ENCODE results near the gene LYRM1. TPM values are rescaled to one million over a fixed set of nuclear protein-coding genes. Genes with fewer than 3 reads are reported as not detected.

LYRM1 gene
- total RNA-seq, 4 donors from 2014 or later = 24.3 to 27.3 (median 25.5) TPM

GRCh38 chr16:20883554-20884239, 16.9 kb upstream of the LYRM1 start:
- TF ChIP-seq POLR2A (IDR thresholded peaks at IDR 0.05) (no peak), CTCF (IDR thresholded peaks at IDR 0.05) (no peak)
- 62 to 65% methylated on average over 5 of the region's 5 CpGs for WGBS, 2 donors
- H3K4me3 ChIP-seq (ENCODE audit: low read depth, poor library complexity, severe bottlenecking) = no peak overlapping the region
- intact Hi-C loops (cut with DNase I; ENCODE audit: low total_unique reads) = no loop called here
- DNase-seq (ENCODE audit: low spot score in 2 of 2) = no peak

- DNase-seq (ENCODE audit: low spot score in 2 of 2) = no peak
- intact Hi-C loops (cut with DNase I; ENCODE audit: low total_unique reads) = no loop called here
Observed at GRCh38 chr16:20884240-20884556, 16.4 kb upstream of the LYRM1 start.

GRCh38 chr16:20886320-20886719, 14.3 kb upstream of the LYRM1 start:
- TF ChIP-seq CTCF (IDR thresholded peaks at IDR 0.05) (no peak), POLR2A (IDR thresholded peaks at IDR 0.05) (no peak)
- H3K4me3 ChIP-seq (ENCODE audit: low read depth, poor library complexity, severe bottlenecking) = no peak overlapping the region
- no peak for DNase-seq (ENCODE audit: low spot score in 2 of 2)
- intact Hi-C loops (cut with DNase I; ENCODE audit: low total_unique reads) = no loop called here
- WGBS, 2 donors = 28 to 44% methylated on average over 1 of the region's 1 CpG

More at GRCh38 chr16:20884240-20884556, 16.4 kb upstream of the LYRM1 start:
- no peak overlapping the region for H3K4me3 ChIP-seq (ENCODE audit: low read depth, poor library complexity, severe bottlenecking)
- WGBS, 2 donors = 44 to 52% methylated on average over 1 of the region's 1 CpG
- TF ChIP-seq CTCF (IDR thresholded peaks at IDR 0.05) (no peak), POLR2A (IDR thresholded peaks at IDR 0.05) (no peak)

- TF ChIP-seq CTCF (IDR thresholded peaks at IDR 0.05) (no peak), POLR2A (IDR thresholded peaks at IDR 0.05) (no peak)
- intact Hi-C loops (cut with DNase I; ENCODE audit: low total_unique reads) = no loop called here
- no peak for DNase-seq (ENCODE audit: low spot score in 2 of 2)
- WGBS, 2 donors = 86 to 92% methylated on average over 1 of the region's 1 CpG
- no peak overlapping the region for H3K4me3 ChIP-seq (ENCODE audit: low read depth, poor library complexity, severe bottlenecking)
Observed at GRCh38 chr16:20887207-20887606, 13.4 kb upstream of the LYRM1 start.

- intact Hi-C loops (cut with DNase I; ENCODE audit: low total_unique reads) = no loop called here
Observed at GRCh38 chr16:20889625-20890275, 10.8 kb upstream of the LYRM1 start.

More at GRCh38 chr16:20889625-20890275, 10.8 kb upstream of the LYRM1 start:
- no peak for TF ChIP-seq POLR2A (IDR thresholded peaks at IDR 0.05)
- no peak for TF ChIP-seq CTCF (IDR thresholded peaks at IDR 0.05)
- 57 to 76% methylated on average over 4 of the region's 4 CpGs for WGBS, 2 donors
- H3K4me3 ChIP-seq (ENCODE audit: low read depth, poor library complexity, severe bottlenecking) = no peak overlapping the region
- DNase-seq (ENCODE audit: low spot score in 2 of 2) = no peak

All from lower leg skin (tissue), 4 donors.